Stimulated activated CD8-positive, alpha-beta memory T cell treated with anti-CD3 and anti-CD28 coated beads, Interleukin-15, amount 100 ng/mL, for 1 hour (primary cell): ENCODE data around the gene SFSWAP.
"Not testable (repeated sequence)": the region's sequence is repeated elsewhere in the genome, so short reads cannot be mapped to it uniquely, and the experiment has no call there.

Experiments used
- DNase-seq: peaks from one replicate; pipeline ENCODE4 v3.0.0-alpha.2; 2020; ENCODE audit warnings: low read depth

The SFSWAP gene

DNA sequence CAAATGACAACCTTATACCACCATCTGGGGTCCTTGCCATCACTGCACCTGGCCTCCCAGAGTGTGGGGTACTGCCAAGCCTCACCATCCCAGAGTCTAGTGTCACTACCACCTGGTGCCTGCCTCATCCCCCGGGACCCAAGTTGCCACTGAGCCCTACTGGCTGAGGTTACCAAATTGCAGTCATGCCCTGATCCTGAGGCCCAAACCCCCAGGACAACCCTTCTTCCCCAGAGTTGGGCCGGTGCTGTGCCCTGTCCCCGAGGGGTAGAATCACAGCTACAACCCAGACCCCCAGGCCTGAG is 8.4 kb upstream of the SFSWAP start:
- DNase-seq: no peak

DNA sequence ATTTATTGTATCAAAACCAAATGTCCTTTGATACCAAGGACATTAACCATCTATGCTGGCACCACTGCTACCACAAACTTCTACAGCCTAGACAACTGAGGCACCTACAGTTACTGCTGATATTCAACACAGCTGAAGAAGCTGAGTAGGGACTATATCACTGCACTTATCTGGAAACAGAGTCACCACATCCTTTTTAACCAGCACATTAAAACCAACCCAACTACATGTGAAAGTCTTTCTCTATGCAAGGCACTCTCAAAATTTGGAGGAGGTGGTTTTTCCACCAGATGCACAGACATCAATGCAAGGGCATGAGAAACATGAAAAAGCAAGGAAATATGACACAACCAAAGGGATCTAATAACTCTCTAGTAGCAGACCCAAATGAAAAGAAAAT is 7.7 kb upstream of the SFSWAP start:
- no peak for DNase-seq

DNA sequence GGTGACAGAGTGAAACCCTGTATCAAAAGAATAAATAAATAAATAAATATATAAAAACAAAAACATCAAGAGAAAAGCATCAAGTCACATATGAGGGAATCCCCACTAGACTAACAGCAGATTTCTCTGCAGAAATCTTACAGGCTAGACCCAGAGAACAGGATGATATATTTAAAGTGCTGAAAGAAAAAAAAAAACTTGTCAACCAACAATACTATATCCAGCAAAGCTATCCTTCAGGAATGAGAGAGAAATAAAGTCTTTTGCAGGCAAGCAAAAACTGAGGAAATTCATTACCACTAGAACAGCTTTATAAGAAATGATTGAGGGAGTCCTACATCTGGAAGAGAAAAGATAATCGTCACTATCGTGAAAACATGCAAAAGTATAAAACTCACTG is 6.4 kb upstream of the SFSWAP start:
- no peak for DNase-seq

DNA sequence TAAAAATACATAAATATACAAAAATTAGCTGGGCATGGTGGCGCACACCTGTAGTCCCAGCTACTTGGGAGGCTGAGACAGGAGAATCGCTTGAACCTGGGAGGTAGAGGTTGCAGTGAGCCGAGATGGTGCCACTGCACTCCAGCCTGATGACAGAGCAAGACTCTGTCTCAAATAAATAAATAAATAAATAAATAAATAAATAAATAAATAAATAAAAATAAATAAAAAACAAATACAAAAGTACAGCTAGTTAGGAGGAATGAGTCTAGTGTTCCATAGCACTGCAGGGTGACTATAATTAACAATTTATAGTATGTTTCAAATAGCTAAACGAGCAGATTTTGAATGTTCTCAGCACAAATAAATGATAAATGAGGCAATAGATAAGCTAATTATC is 4.2 kb upstream of the SFSWAP start:
- DNase-seq: not testable (repeated sequence)

DNA sequence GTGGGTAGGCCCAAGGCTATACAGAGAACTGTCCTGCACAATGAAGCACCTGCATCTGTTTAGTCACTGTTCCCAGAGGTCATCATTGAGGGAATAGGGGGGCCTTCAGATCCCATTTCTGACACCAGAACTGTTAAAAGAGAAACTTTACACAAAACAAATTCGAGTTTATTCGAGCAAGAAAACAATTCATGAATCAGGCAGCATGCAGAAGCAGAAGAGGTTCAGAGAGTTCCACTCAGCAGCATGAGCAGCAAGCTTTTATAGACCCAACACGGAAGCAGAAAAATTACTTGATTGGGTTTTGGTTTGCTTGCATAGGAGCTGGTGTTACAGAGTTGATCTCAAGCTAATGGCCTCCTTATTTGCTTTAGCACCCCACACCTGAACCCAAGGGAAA is 1.7 kb upstream of the SFSWAP start:
- DNase-seq: no peak

DNA sequence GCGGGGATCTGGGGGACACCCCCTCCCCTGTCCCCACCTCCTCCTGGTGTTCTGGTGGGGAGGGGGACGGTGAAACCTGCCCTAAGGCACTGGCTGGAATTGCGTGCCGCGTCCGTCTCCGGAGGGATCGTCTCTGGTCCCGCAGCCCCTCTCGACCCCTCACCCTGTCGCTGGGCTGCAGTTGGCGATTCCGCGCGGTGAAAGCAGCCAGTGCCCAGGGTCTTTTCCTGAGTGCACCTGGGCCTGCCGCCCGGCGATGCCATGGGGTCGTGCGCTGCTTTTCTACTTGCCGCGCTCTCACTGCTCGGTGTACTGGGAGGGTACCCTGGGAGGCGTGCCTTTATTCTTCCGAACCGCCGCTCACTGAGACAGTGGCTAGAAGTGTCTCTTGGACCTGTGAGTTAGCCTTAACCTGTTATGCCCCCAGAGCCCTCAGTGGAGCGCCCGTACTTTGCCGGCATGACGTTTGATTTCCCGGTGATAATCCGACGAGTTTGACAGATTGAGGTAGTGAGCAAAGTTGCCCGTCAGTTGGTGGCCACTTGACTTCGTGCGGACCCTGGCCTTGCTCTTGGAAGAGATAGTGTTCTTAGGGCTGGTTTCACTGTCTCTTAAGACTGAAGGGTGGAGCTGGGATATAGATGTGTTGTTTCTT is 788 bp downstream of the SFSWAP start:
- DNase-seq: no peak

DNA sequence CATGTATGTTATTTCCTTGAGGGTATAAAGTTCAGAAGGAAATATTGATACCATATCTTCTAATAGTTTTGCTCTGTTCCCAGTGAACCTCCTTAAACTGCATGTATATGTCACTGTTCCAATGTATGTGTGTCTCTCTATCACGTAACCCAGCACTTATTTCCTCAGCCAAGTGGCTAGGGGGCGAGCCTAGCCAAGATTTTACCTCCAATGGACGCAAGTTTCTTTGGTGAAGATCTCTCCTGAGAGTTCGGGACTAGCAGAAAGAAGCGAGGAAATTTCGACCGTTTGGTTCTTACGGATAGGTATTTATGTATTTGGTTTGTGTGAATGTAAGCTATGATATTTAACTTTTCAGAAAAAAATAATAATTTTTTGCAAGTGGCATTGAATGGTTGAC is 2.5 kb downstream of the SFSWAP start:
- no peak for DNase-seq

DNA sequence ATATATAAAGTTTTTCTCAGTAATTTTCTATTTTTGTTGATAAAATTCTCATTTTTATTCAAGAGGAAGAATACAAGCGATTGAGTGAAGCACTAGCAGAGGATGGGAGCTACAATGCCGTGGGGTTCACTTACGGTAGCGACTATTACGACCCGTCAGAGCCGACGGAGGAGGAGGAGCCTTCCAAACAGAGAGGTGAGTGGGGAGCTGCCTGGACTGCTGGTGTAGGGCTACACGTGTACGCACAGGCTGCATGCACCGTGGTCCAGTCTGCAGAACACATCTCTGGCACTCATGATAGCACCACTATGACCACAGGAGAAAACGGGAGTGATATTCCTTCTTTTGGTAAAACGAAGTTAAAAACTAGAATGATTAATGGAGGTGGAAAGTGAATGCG is 3.9 kb downstream of the SFSWAP start:
- no peak for DNase-seq

DNA sequence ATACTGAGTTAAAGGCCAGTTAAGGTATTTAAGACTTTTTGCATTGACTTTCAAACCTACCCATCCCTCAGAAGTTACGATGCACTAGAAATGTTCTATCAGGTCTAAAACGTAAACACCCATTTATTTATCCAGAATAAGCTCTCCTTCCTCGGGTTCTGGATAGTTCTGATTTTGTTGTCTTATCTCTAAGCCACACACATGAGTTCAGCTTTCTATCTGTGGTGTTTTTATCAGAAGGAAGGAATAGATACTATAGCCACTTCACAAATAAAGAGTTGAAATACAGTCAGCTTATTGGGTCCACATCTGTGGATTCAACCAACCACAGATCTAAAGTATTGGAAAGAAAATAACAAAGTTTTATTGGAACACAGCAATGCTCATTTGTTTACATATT is 5.4 kb downstream of the SFSWAP start:
- no peak for DNase-seq

DNA sequence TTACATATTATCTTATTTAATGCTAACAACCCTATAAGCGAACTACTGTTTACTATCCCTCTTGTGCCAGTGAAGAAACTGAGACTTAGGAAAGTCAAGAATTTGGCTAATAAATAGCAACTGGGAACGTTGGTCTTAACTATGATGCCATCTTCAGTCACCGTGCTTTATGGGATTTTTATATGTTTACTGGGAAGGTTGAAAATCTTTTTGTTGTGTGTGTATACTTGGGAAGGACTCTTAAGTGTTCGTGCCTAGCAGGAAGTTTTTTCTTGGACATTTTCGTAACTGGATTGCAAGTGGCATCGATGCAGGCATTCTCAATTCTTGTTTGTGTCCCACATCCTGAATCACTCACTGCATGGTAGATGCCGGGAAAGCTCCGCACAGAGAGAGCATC is 9.4 kb downstream of the SFSWAP start:
- DNase-seq: no peak

DNA sequence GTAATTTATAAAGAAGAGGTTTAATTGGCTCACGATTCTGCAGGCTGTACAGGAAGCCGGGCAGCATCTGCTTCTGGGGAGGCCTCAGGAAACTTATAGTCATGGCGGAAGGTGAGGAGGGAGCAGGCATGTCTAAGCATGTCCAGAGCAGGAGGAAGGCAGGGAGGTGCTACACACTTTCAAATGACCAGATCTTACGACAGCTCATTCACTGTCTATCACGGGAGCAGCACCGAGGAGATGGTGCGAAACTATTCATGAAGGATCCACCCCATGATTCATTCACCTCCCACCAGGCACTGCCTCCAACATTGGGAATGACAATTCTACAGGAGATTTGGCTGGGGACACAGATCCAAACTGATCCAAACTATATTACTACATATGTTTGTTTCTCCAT is 10.0 kb downstream of the SFSWAP start:
- no peak for DNase-seq

DNA sequence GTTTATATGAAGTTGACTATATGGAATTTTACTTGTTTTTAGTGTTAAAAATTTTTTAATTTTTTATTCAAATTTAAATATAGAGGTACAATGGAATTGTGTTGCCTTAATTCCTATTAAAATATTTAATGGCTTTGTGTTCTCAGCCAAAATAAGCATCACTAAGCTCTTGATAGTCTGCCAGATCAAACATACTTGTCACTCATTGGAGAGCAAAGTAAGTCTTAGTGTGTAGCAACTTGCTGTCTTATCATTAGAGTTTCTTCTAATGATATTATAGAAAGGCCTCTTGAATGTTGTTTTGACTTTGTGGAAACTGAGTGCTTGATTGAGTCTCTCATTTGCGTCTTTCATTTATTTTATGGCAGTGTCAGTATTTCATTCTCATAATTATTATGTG is 10.7 kb downstream of the SFSWAP start:
- no peak for DNase-seq

DNA sequence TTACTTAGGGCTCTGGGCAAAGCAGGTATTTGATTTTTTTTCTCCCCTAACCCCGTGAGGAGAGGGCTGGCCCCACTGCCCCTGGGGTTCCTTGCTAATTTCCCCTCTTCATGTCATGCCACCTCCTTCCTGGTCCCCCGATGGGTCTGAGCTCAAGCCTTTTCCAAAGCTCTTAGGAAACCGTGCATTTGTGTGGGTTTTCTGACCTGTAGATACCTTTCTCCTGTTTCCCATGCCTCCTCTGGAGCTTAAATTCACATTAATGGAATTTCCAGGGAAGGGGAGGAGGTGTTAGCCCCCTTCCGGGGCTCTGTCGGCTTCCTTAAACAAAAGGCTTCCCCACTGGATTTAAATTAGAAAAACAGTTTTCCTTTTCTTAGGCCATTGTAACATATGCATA is 12.6 kb downstream of the SFSWAP start:
- no peak for DNase-seq

DNA sequence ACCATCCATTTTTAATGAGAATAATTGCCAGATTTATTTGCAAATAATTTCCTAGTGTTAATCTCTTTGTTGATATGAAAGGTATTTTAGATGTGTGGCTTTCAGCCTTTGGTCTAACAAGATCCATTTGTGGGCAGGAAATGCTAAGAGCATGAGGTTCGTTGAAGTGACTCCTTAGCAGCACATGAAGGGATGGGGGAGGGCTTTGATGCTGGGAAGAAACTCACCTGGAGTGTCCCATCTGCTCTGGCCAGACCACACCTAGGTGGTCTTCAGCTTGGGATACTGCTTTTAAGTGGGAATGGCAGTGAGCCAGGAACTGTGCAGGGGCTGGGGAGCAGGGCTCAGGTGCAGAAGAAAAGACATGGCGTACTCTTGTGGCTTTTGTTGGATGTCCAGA is 13.6 kb downstream of the SFSWAP start:
- no peak for DNase-seq

DNA sequence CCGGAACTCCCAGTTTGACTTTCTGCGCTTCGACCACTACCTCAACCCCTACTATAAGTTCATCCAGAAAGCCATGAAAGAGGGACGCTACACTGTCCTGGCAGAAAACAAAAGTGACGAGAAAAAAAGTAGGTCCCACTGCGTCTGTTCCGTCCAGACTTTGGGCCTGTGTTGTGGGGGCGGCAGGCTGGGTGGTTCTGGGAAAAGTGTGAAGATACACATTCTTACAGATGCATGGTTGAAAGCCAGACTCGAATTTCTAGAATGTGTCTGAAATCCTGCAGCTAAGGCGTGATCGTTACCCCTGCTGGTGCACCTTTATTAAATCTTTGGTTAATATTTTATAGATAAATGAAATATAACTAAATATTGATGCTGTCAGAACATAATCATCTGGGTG is 14.6 kb downstream of the SFSWAP start:
- DNase-seq: no peak

DNA sequence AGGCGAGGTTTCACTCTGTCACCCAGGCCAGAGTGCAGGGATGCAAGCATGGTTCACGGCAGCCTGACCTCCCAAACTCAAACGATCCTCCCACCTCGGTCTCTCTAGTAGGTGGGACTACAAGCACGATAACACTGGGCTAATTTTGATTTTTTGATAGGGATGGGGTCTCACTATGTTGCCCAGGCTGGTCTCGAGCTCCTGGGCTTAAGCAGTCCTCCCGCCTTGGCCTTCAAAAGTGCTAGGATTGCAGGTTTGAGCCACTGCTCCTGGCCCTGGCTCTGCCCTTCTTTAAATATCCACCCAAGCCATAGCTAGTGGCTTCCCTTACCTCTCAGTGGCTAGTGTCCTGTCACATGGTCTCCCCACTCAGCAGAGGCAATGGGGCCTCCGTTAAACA is 17.8 kb downstream of the SFSWAP start:
- DNase-seq: no peak

DNA sequence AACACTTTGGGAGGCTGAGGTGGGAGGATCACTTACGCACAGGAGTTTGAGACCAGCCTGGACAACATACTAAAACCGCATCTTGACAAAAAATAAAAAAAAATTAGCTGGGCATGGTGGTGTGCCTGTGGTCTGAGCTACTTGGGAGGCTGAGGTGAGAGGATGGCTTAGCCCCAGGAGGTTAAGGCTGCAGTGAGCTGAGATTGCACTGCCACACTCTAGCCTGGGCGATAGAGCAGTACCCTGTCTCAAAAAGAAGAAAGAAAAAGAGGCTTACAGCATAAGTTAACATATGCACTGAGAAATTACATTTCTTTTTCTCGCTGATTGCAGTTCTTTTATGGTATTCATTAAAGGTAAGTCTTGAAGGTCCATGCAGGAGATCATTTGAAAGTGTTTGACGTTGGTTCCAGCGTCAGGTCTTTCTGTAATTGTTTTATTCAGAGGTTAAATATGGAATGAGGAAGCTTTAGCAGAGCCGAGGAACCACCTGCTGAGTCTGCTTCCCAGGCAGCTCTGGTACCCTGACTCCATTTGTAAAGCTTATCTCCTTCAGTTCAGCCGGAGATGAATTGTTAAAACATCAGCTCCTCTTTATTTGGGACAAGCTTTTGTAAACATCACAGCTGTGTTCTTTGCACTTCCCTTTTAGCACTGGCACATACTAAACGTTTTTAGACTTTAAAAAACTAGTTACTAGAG is 18.5 kb downstream of the SFSWAP start:
- DNase-seq: no peak

DNA sequence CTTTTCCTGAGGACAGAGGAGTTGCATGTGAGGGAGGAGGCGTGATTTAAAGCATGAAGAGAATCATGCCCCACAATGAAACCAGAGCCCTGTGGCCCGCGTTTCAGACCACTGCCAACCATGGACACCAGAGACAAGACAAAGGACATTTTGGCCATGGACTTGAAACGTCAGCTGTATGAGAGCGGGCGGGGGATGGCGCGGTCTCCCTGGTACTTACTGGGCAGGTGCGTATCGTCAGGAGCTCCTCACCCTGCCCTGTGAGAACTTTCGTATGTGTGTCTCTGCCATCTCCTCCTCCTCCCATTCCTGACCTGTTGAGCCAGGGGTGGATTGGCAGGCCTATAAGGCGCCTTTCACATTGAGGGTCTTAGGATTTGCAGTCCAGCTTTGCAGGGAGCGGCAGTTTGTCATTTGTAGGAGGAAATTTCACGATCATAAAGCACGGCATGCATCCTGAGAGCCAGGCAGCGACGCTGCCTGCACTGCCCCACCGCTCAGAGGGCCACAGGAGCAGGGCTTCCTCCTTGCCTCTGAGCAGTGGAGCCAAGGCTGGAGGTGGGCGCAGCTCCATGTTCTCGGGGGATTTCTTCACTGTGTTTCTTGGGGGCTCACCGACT is 22.2 kb downstream of the SFSWAP start:
- DNase-seq: no peak

DNA sequence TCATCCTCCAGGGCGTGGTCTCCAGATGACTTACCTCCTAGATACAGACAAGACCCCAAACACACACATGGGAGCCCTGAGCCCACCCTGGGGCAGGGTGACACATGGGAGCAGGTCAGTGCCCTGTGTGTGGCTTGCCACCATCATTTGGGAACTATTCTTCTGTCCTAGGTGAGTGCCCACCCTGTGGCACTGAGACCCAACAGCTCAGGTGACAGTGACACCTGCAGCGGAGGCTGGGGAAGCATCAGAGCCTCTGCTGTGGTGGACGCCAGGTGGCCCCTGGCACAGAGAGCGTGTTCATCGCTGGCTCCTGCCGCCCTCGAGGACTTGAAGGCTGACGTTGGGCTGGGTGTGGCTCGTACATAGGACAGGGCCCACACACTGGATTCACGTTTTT is 23.0 kb downstream of the SFSWAP start:
- DNase-seq: no peak

DNA sequence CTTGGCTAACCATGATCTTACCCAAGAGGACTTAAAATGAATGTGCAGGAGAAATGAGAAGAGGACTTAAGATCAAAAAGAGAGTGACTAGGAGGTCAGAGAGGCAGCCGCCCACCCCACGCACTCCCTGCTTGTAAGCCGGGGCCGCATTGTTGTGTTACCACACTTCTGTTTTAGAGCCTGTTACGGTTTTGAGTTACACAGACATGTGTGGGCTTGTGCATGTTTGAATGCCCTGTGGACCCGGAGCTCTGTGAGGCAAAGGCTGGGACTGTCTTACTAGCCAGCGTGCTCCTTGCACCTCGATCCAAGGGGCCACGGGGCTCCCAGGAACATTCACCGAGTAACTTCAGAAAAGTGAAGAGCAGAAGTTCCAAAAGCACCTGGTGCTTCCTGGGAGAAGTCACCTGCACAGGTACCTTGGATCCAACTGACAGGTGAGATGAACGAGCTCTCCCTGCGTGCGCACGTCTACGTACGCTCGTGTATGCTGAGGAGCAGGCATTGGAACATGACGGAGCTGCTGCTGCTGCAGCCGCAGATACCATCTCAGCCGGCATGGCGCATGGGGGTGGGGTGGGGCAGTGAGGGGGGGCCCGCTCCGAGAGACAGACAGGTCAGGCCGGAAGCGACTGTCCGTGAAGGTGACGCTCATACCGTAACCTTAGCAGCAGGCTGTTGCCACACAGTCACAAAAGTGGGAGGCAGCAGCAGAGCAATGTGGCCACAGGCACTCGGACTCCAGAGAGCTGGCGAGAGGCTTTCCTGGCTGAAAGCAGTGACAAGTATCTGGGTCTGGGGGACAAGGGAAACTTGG is 23.7 kb downstream of the SFSWAP start:
- DNase-seq: no peak

DNA sequence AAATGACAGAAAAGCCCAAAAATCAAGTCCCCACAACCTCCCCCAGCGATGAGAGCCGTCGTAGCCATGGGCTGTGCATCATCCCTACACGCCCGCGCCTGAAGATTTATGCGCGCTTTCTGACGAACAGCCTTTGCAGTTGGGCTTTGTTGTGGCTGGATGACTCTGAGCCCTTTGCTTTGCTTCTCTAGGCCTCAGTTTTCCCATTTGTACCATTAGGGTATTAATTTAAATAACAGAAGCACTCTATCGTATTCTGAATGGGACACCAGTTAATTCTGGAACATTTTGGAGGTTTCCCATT is 24.2 kb downstream of the SFSWAP start:
- DNase-seq: no peak

DNA sequence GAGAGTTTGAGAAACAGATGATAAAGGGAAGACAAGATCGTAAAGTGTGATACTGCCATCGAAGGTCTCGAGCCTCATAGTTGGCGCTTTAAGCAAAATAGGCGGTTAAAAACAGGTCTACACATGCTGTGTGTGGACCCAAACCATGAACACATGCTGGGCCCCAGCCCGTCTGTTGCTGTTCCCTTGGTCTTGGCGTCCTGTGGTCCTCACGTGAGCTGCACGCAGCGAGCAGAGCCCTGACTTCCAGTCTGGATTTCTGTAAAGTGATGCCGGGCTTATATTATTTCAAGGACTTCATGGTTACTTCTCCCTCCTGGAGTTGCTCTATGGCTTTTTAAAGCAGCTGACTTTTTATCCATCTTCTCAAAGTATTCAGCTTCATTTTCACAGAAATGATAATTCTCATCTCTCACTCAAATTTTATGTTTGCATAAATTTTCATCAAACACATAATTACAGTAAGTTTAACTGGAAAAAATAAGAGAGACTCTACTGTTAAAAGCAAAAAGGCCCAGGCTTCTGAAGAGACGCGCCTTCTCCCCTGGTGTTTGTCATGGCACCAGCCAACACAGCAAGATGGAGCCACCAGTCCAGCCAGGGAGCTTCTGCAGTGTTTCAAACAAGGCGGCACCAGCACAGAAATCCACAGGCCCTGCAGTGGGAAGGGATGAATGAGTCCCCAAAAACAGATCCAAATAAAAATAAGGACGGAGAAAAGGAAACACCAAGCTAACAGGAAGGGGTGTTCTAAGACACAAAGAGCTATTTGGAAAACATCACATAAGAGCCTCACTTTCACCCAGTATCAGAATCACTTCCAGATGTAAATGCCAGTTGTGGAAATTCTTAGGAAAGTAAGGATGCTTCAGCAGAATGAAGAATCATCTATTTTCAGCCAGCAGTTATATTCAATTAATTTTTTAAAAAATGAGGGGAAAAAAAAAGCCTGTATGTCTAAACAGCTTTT is 24.9 kb downstream of the SFSWAP start:
- DNase-seq: no peak
